SK-N-SH treated with all-trans-retinoic acid at 6 μM for 48 hours (cell line): Measurements from ENCODE around the gene H3-3A.

Experiments
- CREB5 ChIP-seq: fragments of 250-450 bp; sonication (Bioruptor Pico); IDR thresholded peaks from 2 replicates; pipeline ENCODE4 v1.5.1; 2020; ENCODE audit warnings: low read depth, mild to moderate bottlenecking, moderate library complexity
- CSDC2 ChIP-seq: fragments of 250-450 bp; sonication (Bioruptor Pico); IDR thresholded peaks from 2 replicates; pipeline ENCODE4 v1.5.0; 2020; ENCODE audit warnings: mild to moderate bottlenecking, moderate library complexity
- PATZ1 ChIP-seq: fragments of 250-450 bp; sonication (Bioruptor Pico); IDR thresholded peaks from 2 replicates; pipeline ENCODE4 v1.8.0; 2020; ENCODE audit warnings: mild to moderate bottlenecking, moderate library complexity, borderline replicate concordance
- RARB ChIP-seq: fragments of 250-450 bp; sonication (Bioruptor Pico); IDR thresholded peaks from 2 replicates; pipeline ENCODE4 v1.8.0; 2021; ENCODE audit warnings: mild to moderate bottlenecking, moderate library complexity

- TF ChIP-seq PATZ1 (no peak), RARB (CRISPR knock-in tag) (no peak), CREB5 (no peak), CSDC2 (CRISPR knock-in tag) (no peak)
These were observed 7.4 kb downstream of the H3-3A start for GRCh38 chr1:226069811-226070489.
